WTC11 (cell line): Measurements from ENCODE around the gene FSHR. TPM values are rescaled to one million over a fixed set of nuclear protein-coding genes. Genes with fewer than 3 reads are reported as not detected.

Source experiments
- ATAC-seq: fragments of 200-7000 bp; cut with Tn5 transposase; 2 replicates; pipeline ENCODE4 v1.10.0; 2021; ENCODE audit warnings: mild to moderate bottlenecking, moderate library complexity
- CTCF ChIA-PET: fragments of 300-600 bp; sonication (Branson Sonifier 250); formaldehyde crosslinking; loops from one replicate; lab custom pipeline; 2021; ENCODE audit warnings: antibody characterized with exemption; lab: Charles Lee
- POLR2A ChIA-PET: fragments of 350-600 bp; sonication (Branson Sonifier 250); formaldehyde crosslinking; loops from one replicate; lab custom pipeline; 2021; ENCODE audit warnings: antibody characterized with exemption; lab: Charles Lee
- DNase-seq: peaks from one replicate; pipeline ENCODE4 v3.0.0; 2021; ENCODE audit warnings: low spot score
- H3K27ac Mint-ChIP-seq: 2 replicates; pipeline ENCODE4 v1.8.0; 2021; ENCODE audit warnings: mixed read lengths
- H3K27me3 Mint-ChIP-seq: 2 replicates; pipeline ENCODE4 v1.8.0; 2021; ENCODE audit warnings: low read depth, mild to moderate bottlenecking, moderate library complexity, mixed read lengths
- H3K36me3 Mint-ChIP-seq: 2 replicates; pipeline ENCODE4 v1.8.0; 2021; ENCODE audit warnings: mixed read lengths
- H3K4me1 Mint-ChIP-seq: 2 replicates; pipeline ENCODE4 v1.8.0; 2022; ENCODE audit warnings: mixed read lengths
- H3K4me3 Mint-ChIP-seq: 2 replicates; pipeline ENCODE4 v1.8.0; 2021; ENCODE audit warnings: mild to moderate bottlenecking, moderate library complexity, mixed read lengths
- H3K9me3 Mint-ChIP-seq: 2 replicates; pipeline ENCODE4 v1.8.0; 2021; ENCODE audit warnings: mixed read lengths
- ATF6 ChIP-seq: sonication (generic); formaldehyde crosslinking; IDR thresholded peaks from 2 replicates; pipeline ENCODE4 v1.8.1; 2023; ENCODE audit warnings: mild to moderate bottlenecking, missing genetic modification reagents
- CBFB ChIP-seq: sonication (generic); formaldehyde crosslinking; IDR thresholded peaks from 2 replicates; pipeline ENCODE4 v1.8.1; 2022; ENCODE audit warnings: mild to moderate bottlenecking, low read depth, missing genetic modification reagents
- ELF4 ChIP-seq: sonication (generic); formaldehyde crosslinking; IDR thresholded peaks from 2 replicates; pipeline ENCODE4 v1.8.1; 2022; ENCODE audit warnings: low read depth, mild to moderate bottlenecking, moderate library complexity, missing genetic modification reagents
- JUN ChIP-seq: sonication (generic); formaldehyde crosslinking; IDR thresholded peaks from 2 replicates; pipeline ENCODE4 v1.8.0; 2023; ENCODE audit warnings: mild to moderate bottlenecking, missing genetic modification reagents
- KAT7 ChIP-seq: sonication (generic); formaldehyde crosslinking; IDR thresholded peaks from 2 replicates; pipeline ENCODE4 v1.8.1; 2023; ENCODE audit warnings: missing genetic modification reagents, mild to moderate bottlenecking, borderline replicate concordance
- NFE2L1 ChIP-seq: sonication (generic); formaldehyde crosslinking; IDR thresholded peaks from 2 replicates; pipeline ENCODE4 v1.8.1; 2023; ENCODE audit warnings: missing genetic modification reagents
- NR3C1 ChIP-seq: sonication (generic); formaldehyde crosslinking; conservative IDR thresholded peaks from 2 replicates; pipeline ENCODE4 v1.8.1; 2023; ENCODE audit warnings: low read depth, mild to moderate bottlenecking, missing genetic modification reagents
- OVOL2 ChIP-seq: fragments of 250-450 bp; sonication (Bioruptor Pico); IDR thresholded peaks from 2 replicates; pipeline ENCODE4 v1.9.0; 2021; ENCODE audit warnings: mild to moderate bottlenecking, borderline replicate concordance
- SMAD3 ChIP-seq: sonication (generic); formaldehyde crosslinking; IDR thresholded peaks from 2 replicates; pipeline ENCODE4 v1.8.0; 2022; ENCODE audit warnings: missing genetic modification reagents, mild to moderate bottlenecking, borderline replicate concordance
- STAT6 ChIP-seq: sonication (generic); formaldehyde crosslinking; conservative IDR thresholded peaks from 2 replicates; pipeline ENCODE4 v1.8.1; 2023; ENCODE audit warnings: mild to moderate bottlenecking, low read depth, missing genetic modification reagents, moderate library complexity
- USF2 ChIP-seq: sonication (generic); formaldehyde crosslinking; IDR thresholded peaks from 2 replicates; pipeline ENCODE4 v1.8.1; 2023; ENCODE audit warnings: mild to moderate bottlenecking, missing genetic modification reagents, moderate library complexity
- ZNF317 ChIP-seq: sonication (generic); formaldehyde crosslinking; IDR thresholded peaks from 2 replicates; pipeline ENCODE4 v1.8.1; 2023; ENCODE audit warnings: low read depth, mild to moderate bottlenecking, moderate library complexity, missing genetic modification reagents, borderline replicate concordance
- ZNF425 ChIP-seq: fragments of 250-450 bp; sonication (Bioruptor Pico); conservative IDR thresholded peaks from 2 replicates; pipeline ENCODE4 v1.9.0; 2021; ENCODE audit warnings: mild to moderate bottlenecking
- ZNF512 ChIP-seq: sonication (generic); formaldehyde crosslinking; IDR thresholded peaks from 2 replicates; pipeline ENCODE4 v1.8.1; 2022; ENCODE audit warnings: missing genetic modification reagents, borderline replicate concordance
- ZNF671 ChIP-seq: fragments of 250-450 bp; sonication (Bioruptor Pico); IDR thresholded peaks from 2 replicates; pipeline ENCODE4 v1.8.0; 2021; ENCODE audit warnings: mild to moderate bottlenecking
- total RNA-seq: library from RNA; stranded (reverse); gene quantifications from 3 replicates; pipeline ENCODE4 v1.2.3, GENCODE V29; 2021

The FSHR gene
- total RNA-seq, 1 experiment from 2014 or later: not detected

- no peak for TF ChIP-seq ZNF425
- TF ChIP-seq SMAD3 (CRISPR knock-in tag): no peak
- TF ChIP-seq, all 79 proteins: peak for 0
Measured at GRCh38 chr2:48938231-48938630, 216.1 kb downstream of the FSHR start (continued).

- ATAC-seq (no peak), DNase-seq (no peak)
- Mint-ChIP-seq H3K27me3 (no peaks in the 10 kb centered on the region), H3K36me3 (no peaks in the 10 kb centered on the region), H3K27ac (no peak overlapping the region), H3K4me1 (no peaks in the 10 kb centered on the region), H3K4me3 (no peak overlapping the region), H3K9me3 (0 out of 2 replicates have a peak, but pooled peaks cover 6% of the 10 kb centered on the region)
- ChIA-PET POLR2A (no interaction called here), CTCF (no interaction called here)
- TF ChIP-seq ZNF317 (CRISPR knock-in tag) (no peak), NFE2L1 (CRISPR knock-in tag) (no peak), ZNF671 (no peak)
Measured at GRCh38 chr2:48934807-48935206, 219.5 kb downstream of the FSHR start.

GRCh38 chr2:48933828-48934497 is 220.4 kb downstream of the FSHR start:
- ChIA-PET CTCF (interaction anchor here (0.8 kb wide), 1 partner anchor 12 kb away, joined by 3 read pairs; no protein-coding TSS in a partner anchor), POLR2A (no interaction called here)
- Mint-ChIP-seq H3K4me1 (peaks cover 3% of the 10 kb centered on the region), H3K27ac (no peak overlapping the region), H3K27me3 (no peaks in the 10 kb centered on the region; the same call in 1 of the 2 replicates), H3K9me3 (0 out of 2 replicates have a peak, but pooled peaks cover 6% of the 10 kb centered on the region), H3K4me3 (no peak overlapping the region), H3K36me3 (no peaks in the 10 kb centered on the region)
- TF ChIP-seq ZNF512 (CRISPR knock-in tag): no peak
- no peak for TF ChIP-seq JUN (CRISPR knock-in tag)
- no peak for TF ChIP-seq CBFB (CRISPR knock-in tag)
- no peak for TF ChIP-seq KAT7 (CRISPR knock-in tag)
- no peak for TF ChIP-seq ELF4 (CRISPR knock-in tag)
- TF ChIP-seq ATF6 (CRISPR knock-in tag): no peak
- TF ChIP-seq NR3C1 (CRISPR knock-in tag): no peak
- no peak for TF ChIP-seq OVOL2 (CRISPR knock-in tag)
- TF ChIP-seq STAT6 (CRISPR knock-in tag): no peak
- no peak for TF ChIP-seq USF2 (CRISPR knock-in tag)
- no peak for ATAC-seq
- DNase-seq: no peak
